H1 (cell line): ENCODE data around the gene TXNL4A. TPM values are rescaled to one million over a fixed set of nuclear protein-coding genes. Genes with fewer than 3 reads are reported as not detected.

Experiments used
- BRCA1 ChIP-seq: IDR thresholded peaks from 2 replicates; pipeline ENCODE4 v1.6.1; 2012; ENCODE audit warnings: low read depth, low read length, improper control_type of control experiment
- CBX5 ChIP-seq: fragments of 300-800, 300-1000 bp; sonication (generic); IDR thresholded peaks from 2 replicates; pipeline ENCODE4 v1.7.1; 2016; ENCODE audit warnings: antibody characterized with exemption, low read length, low read depth
- EGR1 ChIP-seq: IDR thresholded peaks from 2 replicates; pipeline ENCODE4 v1.6.1; 2011; ENCODE audit warnings: low read depth, low read length, borderline replicate concordance
- RFX5 ChIP-seq: IDR thresholded peaks from 2 replicates; pipeline ENCODE4 v1.6.1; 2011; ENCODE audit warnings: low read depth, low read length, improper control_type of control experiment, borderline replicate concordance
- SIN3A ChIP-seq, 2 experiments: IDR thresholded peaks in 1 of 2; conservative IDR thresholded peaks in 1 of 2; 2 replicates each; pipeline ENCODE4 v1.6.1; 2011 to 2012; ENCODE audit warnings: low read length in 2 of 2, improper control_type of control experiment in 1 of 2, low read depth in 1 of 2, mild to moderate bottlenecking in 1 of 2
- SIRT6 ChIP-seq: IDR thresholded peaks from one replicate; pipeline ENCODE4 v1.7.1; 2012; ENCODE audit warnings: low read length, inconsistent platforms
- SUZ12 ChIP-seq: fragments of 200-600 bp; sonication (generic); IDR thresholded peaks from 2 replicates; pipeline ENCODE4 v1.6.1; 2012; ENCODE audit warnings: mild to moderate bottlenecking, inconsistent platforms, low read length, moderate library complexity, mixed read lengths
- TBP ChIP-seq: IDR thresholded peaks from 2 replicates; pipeline ENCODE4 v1.6.1; 2011; ENCODE audit warnings: low read depth, low read length, improper control_type of control experiment
- polyA plus RNA-seq, 7 experiments: library from polyadenylated mRNA; depleted of rRNA in 3 of 7; stranded (reverse) in 5 of 7; unstranded in 2 of 7; fragments of >200 nt in 5 of 7; fragments of 200-250 nt in 2 of 7; gene quantifications; 1 replicate in 5 of 7; 2 replicates in 1 of 7; 4 replicates in 1 of 7; pipeline versions ENCODE4 v1.2.1 to v1.2.3, GENCODE V29; 2011 to 2013; ENCODE audit warnings: missing spikeins in 2 of 7, mixed read lengths in 2 of 7
- total RNA-seq: library from RNA; stranded (reverse); fragmentation: NEBNext Ultra II Directional; extraction: Animal tissue kit (Norgen Biotek cat#: 25700); gene quantifications from 2 replicates; pipeline ENCODE4 v1.2.1, GENCODE V29; 2021

Gene TXNL4A
- total and polyA plus RNA-seq, 2 of the 8 experiments (the other 6 are each of a cell fraction or from before 2014, with no cell fraction given), result 169 to 181 TPM

- no peak for TF ChIP-seq EGR1
- TF ChIP-seq CBX5, result no peak
- no peak for TF ChIP-seq SIRT6
- TF ChIP-seq SUZ12, result no peak
- TF ChIP-seq RFX5, result no peak
- no peak for TF ChIP-seq TBP
- no peak for TF ChIP-seq SIN3A (conservative IDR thresholded peaks at IDR 0.05 in 1 of 2, IDR thresholded peaks at IDR 0.05 in 1 of 2; ENCODE audit: low read depth in 1 of 2, low read length in 2 of 2)
- no peak for TF ChIP-seq BRCA1
Observed at GRCh38 chr18:79943608-79944125, 44.7 kb downstream of the TXNL4A start (continued).
